Fibroblast of lung (primary cell): Measurements from ENCODE around the gene GPS1. TPM values are rescaled to one million over a fixed set of nuclear protein-coding genes. Genes with fewer than 3 reads are reported as not detected.

Source experiments
- DNase-seq, 2 donors: peaks; one replicate each; pipeline versions ENCODE4 v3.0.0 to v3.0.0-alpha.2; 2010; ENCODE audit warnings: low read depth in 2 of 2
- H2AFZ ChIP-seq: 2 replicates; pipeline ENCODE4 v1.5.1; 2012; ENCODE audit warnings: low read length, control low read depth, inconsistent platforms
- H3K27ac ChIP-seq: 2 replicates; pipeline ENCODE4 v1.5.1; 2011; ENCODE audit warnings: low read length, control low read depth; ENCODE audit not compliant: insufficient read depth
- H3K27me3 ChIP-seq: 2 replicates; pipeline ENCODE4 v1.5.1; 2011; ENCODE audit warnings: mild to moderate bottlenecking, low read length; ENCODE audit not compliant: control insufficient read depth, insufficient read depth
- H3K36me3 ChIP-seq: 2 replicates; pipeline ENCODE4 v1.5.1; 2011; ENCODE audit warnings: low read length; ENCODE audit not compliant: control insufficient read depth, insufficient read depth
- H3K4me1 ChIP-seq: 2 replicates; pipeline ENCODE4 v1.5.1; 2011; ENCODE audit warnings: low read length; ENCODE audit not compliant: control insufficient read depth, insufficient read depth; ENCODE audit errors: extremely low read depth
- H3K4me2 ChIP-seq: 2 replicates; pipeline ENCODE4 v1.5.1; 2011; ENCODE audit warnings: low read length, control low read depth; ENCODE audit not compliant: insufficient read depth; ENCODE audit errors: extremely low read depth
- H3K4me3 ChIP-seq, 4 experiments: fragments of 200-600 bp in 1 of 4; sonication (generic) in 1 of 4; replicated peaks in 1 of 4; 2 replicates each; pipeline ENCODE4 v1.5.1; 2011 to 2016; ENCODE audit warnings: low read length in 4 of 4, low read depth in 3 of 4, mild to moderate bottlenecking in 3 of 4, control low read depth in 2 of 4, inconsistent platforms in 1 of 4, mixed read lengths in 1 of 4; ENCODE audit not compliant: insufficient read depth in 1 of 4; ENCODE audit errors: control extremely low read depth in 1 of 4
- H3K79me2 ChIP-seq: 2 replicates; pipeline ENCODE4 v1.5.1; 2012; ENCODE audit warnings: mild to moderate bottlenecking, low read length, inconsistent platforms; ENCODE audit not compliant: control insufficient read depth, insufficient read depth
- H3K9ac ChIP-seq: 2 replicates; pipeline ENCODE4 v1.5.1; 2011; ENCODE audit warnings: mild to moderate bottlenecking, low read length, control low read depth; ENCODE audit not compliant: insufficient read depth
- H3K9me3 ChIP-seq: 2 replicates; pipeline ENCODE4 v1.5.1; 2012; ENCODE audit warnings: low read depth, low read length; ENCODE audit not compliant: control insufficient read depth, insufficient read depth
- H4K20me1 ChIP-seq: 2 replicates; pipeline ENCODE4 v1.5.1; 2011; ENCODE audit warnings: low read length; ENCODE audit not compliant: control insufficient read depth, insufficient read depth; ENCODE audit errors: extremely low read depth
- CTCF ChIP-seq, 2 donors: IDR thresholded peaks in 1 of 2; conservative IDR thresholded peaks in 1 of 2; 1 replicate in 1 of 2; 2 replicates in 1 of 2; pipeline ENCODE4 v1.5.1; 2011 to 2012; ENCODE audit warnings: low read length in 2 of 2, control low read depth in 1 of 2, inconsistent platforms in 1 of 2, low read depth in 1 of 2, mild to moderate bottlenecking in 1 of 2
- EZH2 ChIP-seq: IDR thresholded peaks from 2 replicates; pipeline ENCODE4 v1.5.1; 2012; ENCODE audit warnings: low read length, control low read depth, mild to moderate bottlenecking; ENCODE audit errors: missing control alignments
- polyA plus RNA-seq, 2 donors: library from polyadenylated mRNA; depleted of rRNA in 1 of 2; stranded (reverse) in 1 of 2; unstranded in 1 of 2; fragments of >200 nt; gene quantifications; 2 replicates each; pipeline ENCODE4 v1.2.1, GENCODE V29; 2011 to 2012; ENCODE audit warnings: missing spikeins in 1 of 2
- total RNA-seq: library from RNA; depleted of rRNA; stranded (reverse); fragments of >200 nt; gene quantifications from 2 replicates; pipeline ENCODE4 v1.2.1, GENCODE V29; 2014

Gene GPS1
- total and polyA plus RNA-seq, 2 donors (not counting 1 experiment from before 2014, with no cell fraction given), result 53.3 to 76.6 TPM

GRCh38 chr17:82004517-82005455 lies 46.9 kb upstream of the GPS1 start:
- Histone ChIP-seq H3K4me3 (no peak overlapping the region), H4K20me1 (no peaks in the 10 kb centered on the region), H2AFZ (no peak overlapping the region), H3K4me1 (peaks cover 30% of the 10 kb centered on the region), H3K79me2 (no peaks in the 10 kb centered on the region), H3K27ac (peak overlapping the region; percentile 66), H3K9me3 (no peaks in the 10 kb centered on the region), H3K9ac (no peak overlapping the region), H3K27me3 (no peaks in the 10 kb centered on the region), H3K36me3 (no peaks in the 10 kb centered on the region), H3K4me2 (no peak overlapping the region)
- TF ChIP-seq CTCF (conservative IDR thresholded peaks at IDR 0.05 in 1 of 2, IDR thresholded peaks at IDR 0.05 in 1 of 2; ENCODE audit: low read depth in 1 of 2, low read length in 2 of 2) (no peak), EZH2 (no peak)
- no peak for DNase-seq

- Histone ChIP-seq H3K4me3 (no peak overlapping the region), H3K9ac (no peak overlapping the region), H2AFZ (no peak overlapping the region), H3K27me3 (no peaks in the 10 kb centered on the region), H3K4me2 (no peak overlapping the region), H3K4me1 (peaks cover 30% of the 10 kb centered on the region), H3K9me3 (no peaks in the 10 kb centered on the region), H3K27ac (no peak overlapping the region), H4K20me1 (no peaks in the 10 kb centered on the region), H3K36me3 (no peaks in the 10 kb centered on the region), H3K79me2 (no peaks in the 10 kb centered on the region)
- TF ChIP-seq EZH2 (no peak), CTCF (conservative IDR thresholded peaks at IDR 0.05 in 1 of 2, IDR thresholded peaks at IDR 0.05 in 1 of 2; ENCODE audit: low read depth in 1 of 2, low read length in 2 of 2) (no peak)
- no peak for DNase-seq
Measured at GRCh38 chr17:82005701-82006348, 45.9 kb upstream of the GPS1 start.

GRCh38 chr17:82006468-82007227 lies 45.0 kb upstream of the GPS1 start:
- Histone ChIP-seq H3K9ac (no peak overlapping the region), H2AFZ (no peak overlapping the region), H3K36me3 (no peaks in the 10 kb centered on the region), H3K4me3 (no peak overlapping the region), H3K27me3 (no peaks in the 10 kb centered on the region), H3K9me3 (no peaks in the 10 kb centered on the region), H3K79me2 (no peaks in the 10 kb centered on the region), H4K20me1 (no peaks in the 10 kb centered on the region), H3K4me1 (peaks cover 30% of the 10 kb centered on the region), H3K4me2 (no peak overlapping the region), H3K27ac (no peak overlapping the region)
- peak; percentile 47 to 69 for DNase-seq
- TF ChIP-seq EZH2 (no peak), CTCF (conservative IDR thresholded peaks at IDR 0.05 in 1 of 2, IDR thresholded peaks at IDR 0.05 in 1 of 2; ENCODE audit: low read depth in 1 of 2, low read length in 2 of 2) (no peak)
